Fibroblast of the aortic adventitia (primary cell): ENCODE measurements around the gene COX4I1. TPM values are rescaled to one million over a fixed set of nuclear protein-coding genes. Genes with fewer than 3 reads are reported as not detected.

ENCODE experiments used
- DNase-seq: peaks from one replicate; pipeline ENCODE4 v3.0.0-alpha.2; 2010; ENCODE audit warnings: low read depth
- H3K4me3 ChIP-seq: 2 replicates; pipeline ENCODE4 v1.5.1; 2011; ENCODE audit warnings: low read depth, mild to moderate bottlenecking, control low read depth, low read length, moderate library complexity
- CTCF ChIP-seq: IDR thresholded peaks from 2 replicates; pipeline ENCODE4 v1.5.1; 2011; ENCODE audit warnings: mild to moderate bottlenecking, low read length, control low read depth, inconsistent platforms; ENCODE audit not compliant: insufficient read depth
- total RNA-seq: library from RNA; depleted of rRNA; stranded (reverse); fragments of >200 nt; gene quantifications from 2 replicates; pipeline ENCODE4 v1.2.3, GENCODE V29; 2012; ENCODE audit warnings: low replicate concordance

COX4I1 gene
- total RNA-seq, 1 donor: 421 TPM

GRCh38 chr16:85785927-85786326, 13.6 kb upstream of the COX4I1 start:
- no peak overlapping the region for H3K4me3 ChIP-seq
- DNase-seq: no peak
- TF ChIP-seq CTCF: no peak

GRCh38 chr16:85788819-85789218, 10.7 kb upstream of the COX4I1 start:
- no peak for TF ChIP-seq CTCF
- DNase-seq: no peak
- H3K4me3 ChIP-seq: no peak overlapping the region

GRCh38 chr16:85789773-85790172, 9.7 kb upstream of the COX4I1 start:
- H3K4me3 ChIP-seq: no peak overlapping the region
- no peak for DNase-seq
- no peak for TF ChIP-seq CTCF

- no peak for TF ChIP-seq CTCF
- DNase-seq: no peak
- H3K4me3 ChIP-seq: no peak overlapping the region
Observed at GRCh38 chr16:85793662-85794298, 5.7 kb upstream of the COX4I1 start.

GRCh38 chr16:85794696-85795095, 4.8 kb upstream of the COX4I1 start:
- DNase-seq: no peak
- H3K4me3 ChIP-seq: no peak overlapping the region
- TF ChIP-seq CTCF: no peak

- DNase-seq: no peak
- TF ChIP-seq CTCF: no peak
Observed at GRCh38 chr16:85796152-85796551, 3.3 kb upstream of the COX4I1 start.

GRCh38 chr16:85796599-85796998, 2.9 kb upstream of the COX4I1 start:
- no peak for DNase-seq
- TF ChIP-seq CTCF: no peak
- H3K4me3 ChIP-seq: no peak overlapping the region

More at GRCh38 chr16:85796152-85796551, 3.3 kb upstream of the COX4I1 start:
- H3K4me3 ChIP-seq: no peak overlapping the region
